H9 (cell line): ENCODE measurements around the gene SPOCD1. TPM values are rescaled to one million over a fixed set of nuclear protein-coding genes. Genes with fewer than 3 reads are reported as not detected.

ENCODE experiments used
- DNase-seq: peaks from one replicate; pipeline ENCODE4 v3.0.0-alpha.2; 2017
- H2AFZ ChIP-seq: one replicate; pipeline ENCODE4 v1.6.1; 2013; ENCODE audit warnings: mild to moderate bottlenecking, low read length, control low read depth, moderate library complexity
- H2AK5ac ChIP-seq: 2 replicates; pipeline ENCODE4 v1.6.1; 2013; ENCODE audit warnings: low read length, control low read depth, mixed read lengths; ENCODE audit not compliant: insufficient read length
- H2BK120ac ChIP-seq: one replicate; pipeline ENCODE4 v1.6.1; 2013; ENCODE audit warnings: low read depth, mild to moderate bottlenecking, low read length, control low read depth, inconsistent platforms; ENCODE audit not compliant: poor library complexity, severe bottlenecking
- H2BK12ac ChIP-seq: 2 replicates; pipeline ENCODE4 v1.6.1; 2013; ENCODE audit warnings: low read length, control low read depth, mixed read lengths, low read depth; ENCODE audit not compliant: insufficient read length
- H2BK15ac ChIP-seq: 2 replicates; pipeline ENCODE4 v1.6.1; 2013; ENCODE audit warnings: low read depth, low read length, control low read depth
- H2BK20ac ChIP-seq: one replicate; pipeline ENCODE4 v1.6.1; 2013; ENCODE audit warnings: low read depth, mild to moderate bottlenecking, low read length, control low read depth, inconsistent platforms; ENCODE audit not compliant: poor library complexity, severe bottlenecking
- H2BK5ac ChIP-seq: 2 replicates; pipeline ENCODE4 v1.6.1; 2013; ENCODE audit warnings: low read length, control low read depth, mixed read lengths; ENCODE audit not compliant: insufficient read length
- H3K14ac ChIP-seq: 2 replicates; pipeline ENCODE4 v1.6.1; 2013; ENCODE audit warnings: low read length, control low read depth; ENCODE audit not compliant: insufficient read depth
- H3K18ac ChIP-seq: 2 replicates; pipeline ENCODE4 v1.6.1; 2013; ENCODE audit warnings: low read depth, mild to moderate bottlenecking, mixed read lengths, low read length, control low read depth; ENCODE audit not compliant: insufficient read length
- H3K23ac ChIP-seq: 2 replicates; pipeline ENCODE4 v1.6.1; 2013; ENCODE audit warnings: low read length, control low read depth, mixed read lengths, low read depth; ENCODE audit not compliant: insufficient read length
- H3K23me2 ChIP-seq: 2 replicates; pipeline ENCODE4 v1.6.1; 2013; ENCODE audit warnings: low read depth, mild to moderate bottlenecking, mixed read lengths, low read length, control low read depth; ENCODE audit not compliant: insufficient read length, poor library complexity, severe bottlenecking
- H3K27ac ChIP-seq: 2 replicates; pipeline ENCODE4 v1.5.1; 2013; ENCODE audit warnings: low read length, control low read depth, mixed read lengths, low read depth; ENCODE audit not compliant: insufficient read length
- H3K27me3 ChIP-seq: 2 replicates; pipeline ENCODE4 v1.6.1; 2013; ENCODE audit warnings: low read length, control low read depth, inconsistent platforms; ENCODE audit not compliant: insufficient read depth
- H3K4ac ChIP-seq: 2 replicates; pipeline ENCODE4 v1.6.1; 2013; ENCODE audit warnings: low read depth, mild to moderate bottlenecking, control low read depth, inconsistent platforms, low read length, moderate library complexity
- H3K4me1 ChIP-seq: 2 replicates; pipeline ENCODE4 v1.6.1; 2013; ENCODE audit warnings: low read length, control low read depth, inconsistent platforms; ENCODE audit not compliant: insufficient read depth
- H3K4me2 ChIP-seq: 2 replicates; pipeline ENCODE4 v1.6.1; 2013; ENCODE audit warnings: low read length, control low read depth, mixed read lengths; ENCODE audit not compliant: insufficient read length, insufficient read depth
- H3K56ac ChIP-seq: 2 replicates; pipeline ENCODE4 v1.6.1; 2013; ENCODE audit warnings: low read depth, mild to moderate bottlenecking, mixed read lengths, low read length, control low read depth; ENCODE audit not compliant: insufficient read length
- H3K79me1 ChIP-seq: 2 replicates; pipeline ENCODE4 v1.6.1; 2013; ENCODE audit warnings: low read depth, mild to moderate bottlenecking, moderate library complexity, low read length, control low read depth, inconsistent platforms; ENCODE audit not compliant: insufficient read depth, poor library complexity, severe bottlenecking
- H3K79me2 ChIP-seq: 2 replicates; pipeline ENCODE4 v1.6.1; 2013; ENCODE audit warnings: low read length, control low read depth, inconsistent platforms; ENCODE audit not compliant: insufficient read depth
- H3K9ac ChIP-seq: 2 replicates; pipeline ENCODE4 v1.6.1; 2013; ENCODE audit warnings: low read length, control low read depth, mixed read lengths; ENCODE audit not compliant: insufficient read length; ENCODE audit errors: extremely low read depth
- H3K9me3 ChIP-seq: one replicate; pipeline ENCODE4 v1.6.1; 2013; ENCODE audit warnings: low read depth, low read length, inconsistent platforms; ENCODE audit not compliant: control insufficient read depth
- H3T11ph ChIP-seq: one replicate; pipeline ENCODE4 v1.6.1; 2013; ENCODE audit warnings: mild to moderate bottlenecking, low read length, control low read depth, inconsistent platforms
- H4K20me1 ChIP-seq: one replicate; pipeline ENCODE4 v1.6.1; 2013; ENCODE audit not compliant: control insufficient read depth, insufficient read length, insufficient read depth
- H4K5ac ChIP-seq: 2 replicates; pipeline ENCODE4 v1.6.1; 2013; ENCODE audit warnings: low read depth, mild to moderate bottlenecking, mixed read lengths, low read length, control low read depth; ENCODE audit not compliant: insufficient read length
- H4K8ac ChIP-seq: replicated peaks from 2 replicates; pipeline ENCODE4 v1.6.1; 2013; ENCODE audit warnings: low read length, control low read depth, mixed read lengths, low read depth; ENCODE audit not compliant: insufficient read length
- H4K91ac ChIP-seq: 2 replicates; pipeline ENCODE4 v1.6.1; 2013; ENCODE audit warnings: low read depth, mild to moderate bottlenecking, moderate library complexity, mixed read lengths, low read length, control low read depth; ENCODE audit not compliant: insufficient read length
- H3K27ac Mint-ChIP-seq, 3 experiments: 2 replicates in 2 of 3; 3 replicates in 1 of 3; pipeline ENCODE4 v1.8.0; 2020 to 2021; ENCODE audit warnings: mixed read lengths in 3 of 3, mild to moderate bottlenecking in 1 of 3, moderate library complexity in 1 of 3
- H3K27me3 Mint-ChIP-seq: 2 replicates; pipeline ENCODE4 v1.8.0; 2021; ENCODE audit warnings: low read depth, mild to moderate bottlenecking, moderate library complexity, mixed read lengths
- H3K36me3 Mint-ChIP-seq, 3 experiments: 2 replicates in 2 of 3; 3 replicates in 1 of 3; pipeline ENCODE4 v1.8.0; 2020 to 2021; ENCODE audit warnings: low read depth in 3 of 3, mixed read lengths in 3 of 3; ENCODE audit not compliant: insufficient read depth in 1 of 3
- H3K4me1 Mint-ChIP-seq, 2 experiments: 2 replicates each; pipeline ENCODE4 v1.8.0; 2020; ENCODE audit warnings: mixed read lengths in 2 of 2
- H3K4me3 Mint-ChIP-seq, 2 experiments: 2 replicates in 1 of 2; 3 replicates in 1 of 2; pipeline ENCODE4 v1.8.0; 2020 to 2021; ENCODE audit warnings: mild to moderate bottlenecking in 2 of 2, mixed read lengths in 2 of 2, moderate library complexity in 1 of 2
- H3K9me3 Mint-ChIP-seq, 2 experiments: 2 replicates in 1 of 2; 3 replicates in 1 of 2; pipeline ENCODE4 v1.8.0; 2020; ENCODE audit warnings: mild to moderate bottlenecking in 2 of 2, mixed read lengths in 2 of 2, moderate library complexity in 1 of 2
- CTCF ChIP-seq: fragments of 200-600 bp; sonication (generic); conservative IDR thresholded peaks from 3 replicates; pipeline ENCODE4 v1.8.0; 2021; ENCODE audit warnings: antibody characterized with exemption, mild to moderate bottlenecking
- WGBS: extraction: QIAGEN DNeasy Blood & Tissue Kit; methylation state at CpG from one replicate; pipeline ENCODE4 v1.1.7; 2013; ENCODE audit warnings: missing lambda C conversion rate, low lambda C conversion rate, mixed read lengths; ENCODE audit not compliant: insufficient read length; ENCODE audit errors: extremely low coverage; 5-methylcytosine and 5-hydroxymethylcytosine counted together
- total RNA-seq: library from RNA; stranded (reverse); gene quantifications from 2 replicates; pipeline ENCODE4 v1.2.1, GENCODE V29; 2021

Gene SPOCD1
- total RNA-seq, 1 experiment from 2014 or later = 1.5 TPM

- H3K27me3 Mint-ChIP-seq = peaks cover 17% of the 10 kb centered on the region
- Histone ChIP-seq H3K4me2 (no peak overlapping the region), H2AK5ac (no peak overlapping the region), H3K79me2 (no peaks in the 10 kb centered on the region), H3K9ac (no peak overlapping the region), H3K14ac (no peak overlapping the region; the same call in 1 of the 2 replicates), H3K23me2 (peaks cover 3% of the 10 kb centered on the region), H2BK12ac (no peak overlapping the region), H2BK20ac (no peak overlapping the region), H3K79me1 (no peaks in the 10 kb centered on the region), H4K8ac (no peak overlapping the region), H3K9me3 (no peaks in the 10 kb centered on the region), H2BK15ac (no peak overlapping the region), H4K20me1 (no peaks in the 10 kb centered on the region), H4K5ac (no peak overlapping the region), H2AFZ (no peak overlapping the region), H3K56ac (no peak overlapping the region), H3K27ac (no peak overlapping the region), H3K4ac (no peak overlapping the region), H3K4me1 (peaks cover 6% of the 10 kb centered on the region; the same call in 1 of the 2 replicates), H3K23ac (no peak overlapping the region), H3K27me3 (peaks cover 2% of the 10 kb centered on the region; the same call in 1 of the 2 replicates), H2BK120ac (no peak overlapping the region), H3T11ph (no peak overlapping the region), H4K91ac (no peak overlapping the region), H3K18ac (no peak overlapping the region), H2BK5ac (no peak overlapping the region)
- H3K4me3 Mint-ChIP-seq = no peak overlapping the region
- H3K4me1 Mint-ChIP-seq = peaks cover 35 to 44% of the 10 kb centered on the region in 2 experiments
- no peak for DNase-seq
- TF ChIP-seq CTCF = no peak
- no CpG with 5 or more reads among the region's 6 CpGs for WGBS
- no peaks in the 10 kb centered on the region for H3K36me3 Mint-ChIP-seq
- H3K9me3 Mint-ChIP-seq = no peaks in the 10 kb centered on the region
- peak overlapping the region in 1 of 3 experiments; percentile 74; a peak in 1 of 7 replicates for H3K27ac Mint-ChIP-seq
These were observed 57.8 kb downstream of the SPOCD1 start for GRCh38 chr1:31757989-31758388.
